Measurements from ENCODE around the gene ZNF778. TPM values are rescaled to one million over a fixed set of nuclear protein-coding genes. Genes with fewer than 3 reads are reported as not detected.
"Not testable (repeated sequence)": the region's sequence is repeated elsewhere in the genome, so short reads cannot be mapped to it uniquely, and the experiment has no call there.

The ZNF778 gene
- total RNA-seq, 2 experiments from 2014 or later: 4.9 to 7.4 TPM

GRCh38 chr16:89184933-89185794 lies 32.3 kb upstream of the ZNF778 start:
- ATAC-seq (peak; percentile 57), DNase-seq (peak; percentile 69)
- CTCF ChIA-PET: no interaction called here
- no peaks in the 10 kb centered on the region for H3K27me3 Mint-ChIP-seq (ENCODE audit: low read depth)
- no peak overlapping the region for H3K27ac Mint-ChIP-seq
- no peak overlapping the region for H3K4me3 Mint-ChIP-seq
- H3K9me3 Mint-ChIP-seq (ENCODE audit: insufficient read depth): no peaks in the 10 kb centered on the region
- POLR2A ChIA-PET: no interaction called here
- no peaks in the 10 kb centered on the region for H3K36me3 Mint-ChIP-seq (ENCODE audit: low read depth)
- H3K4me1 Mint-ChIP-seq (ENCODE audit: low read depth): peaks cover 5% of the 10 kb centered on the region

- DNase-seq; CTCF ChIA-PET; H3K9me3 Mint-ChIP-seq (ENCODE audit: insufficient read depth); H3K36me3 Mint-ChIP-seq (ENCODE audit: low read depth); ATAC-seq; H3K4me3 Mint-ChIP-seq; H3K27ac Mint-ChIP-seq; H3K27me3 Mint-ChIP-seq (ENCODE audit: low read depth); H3K4me1 Mint-ChIP-seq (ENCODE audit: low read depth): not testable (repeated sequence)
- POLR2A ChIA-PET: interaction anchor here (0.7 kb wide), 1 partner anchor 687 kb away, joined by 4 read pairs; the partner anchor contains the start of gene TCF25
Observed at GRCh38 chr16:89185887-89186592, 31.5 kb upstream of the ZNF778 start.

- CTCF ChIA-PET; H3K4me1 Mint-ChIP-seq (ENCODE audit: low read depth); H3K27ac Mint-ChIP-seq; ATAC-seq; H3K4me3 Mint-ChIP-seq; H3K9me3 Mint-ChIP-seq (ENCODE audit: insufficient read depth); DNase-seq; H3K36me3 Mint-ChIP-seq (ENCODE audit: low read depth); H3K27me3 Mint-ChIP-seq (ENCODE audit: low read depth): not testable (repeated sequence)
- POLR2A ChIA-PET: interaction anchor here (0.7 kb wide), 1 partner anchor 687 kb away, joined by 4 read pairs; the partner anchor contains the start of gene TCF25
Observed at GRCh38 chr16:89186593-89187031, 30.9 kb upstream of the ZNF778 start.

- H3K27ac Mint-ChIP-seq: peak overlapping the region; percentile 67
- H3K27me3 Mint-ChIP-seq (ENCODE audit: low read depth): peaks cover 5% of the 10 kb centered on the region
- ATAC-seq (peak; percentile 55), DNase-seq (peak; percentile 71)
- H3K4me3 Mint-ChIP-seq: peak overlapping the region; percentile 31
- ChIA-PET POLR2A (interaction anchor here (0.6 kb wide), 2 partner anchors 17 to 247 kb away, joined by 3 read pairs; no protein-coding TSS in a partner anchor), CTCF (no interaction called here)
- no peaks in the 10 kb centered on the region for H3K9me3 Mint-ChIP-seq (ENCODE audit: insufficient read depth)
- H3K4me1 Mint-ChIP-seq (ENCODE audit: low read depth): peaks cover 3% of the 10 kb centered on the region
- H3K36me3 Mint-ChIP-seq (ENCODE audit: low read depth): no peaks in the 10 kb centered on the region
Observed at GRCh38 chr16:89187032-89187769, 30.3 kb upstream of the ZNF778 start.

GRCh38 chr16:89187770-89188392 lies 29.6 kb upstream of the ZNF778 start:
- Mint-ChIP-seq H3K9me3 (ENCODE audit: insufficient read depth) (no peaks in the 10 kb centered on the region), H3K27me3 (ENCODE audit: low read depth) (peaks cover 5% of the 10 kb centered on the region), H3K4me3 (peak overlapping the region; percentile 31), H3K36me3 (ENCODE audit: low read depth) (no peaks in the 10 kb centered on the region), H3K27ac (peak overlapping the region; percentile 67), H3K4me1 (ENCODE audit: low read depth) (no peaks in the 10 kb centered on the region)
- ChIA-PET POLR2A (interaction anchor here (0.6 kb wide), 2 partner anchors 17 to 247 kb away, joined by 3 read pairs; no protein-coding TSS in a partner anchor), CTCF (no interaction called here)
- DNase-seq (peak; percentile 58), ATAC-seq (peak; percentile 10)

GRCh38 chr16:89188471-89189357 lies 28.8 kb upstream of the ZNF778 start:
- DNase-seq; H3K4me3 Mint-ChIP-seq; H3K9me3 Mint-ChIP-seq (ENCODE audit: insufficient read depth); CTCF ChIA-PET; POLR2A ChIA-PET; H3K36me3 Mint-ChIP-seq (ENCODE audit: low read depth); H3K27ac Mint-ChIP-seq; H3K27me3 Mint-ChIP-seq (ENCODE audit: low read depth); ATAC-seq; H3K4me1 Mint-ChIP-seq (ENCODE audit: low read depth): not testable (repeated sequence)

GRCh38 chr16:89189358-89190025 lies 28.0 kb upstream of the ZNF778 start:
- DNase-seq (no peak), ATAC-seq (no peak)
- Mint-ChIP-seq H3K4me1 (ENCODE audit: low read depth) (no peaks in the 10 kb centered on the region), H3K27ac (no peak overlapping the region), H3K4me3 (no peak overlapping the region), H3K36me3 (ENCODE audit: low read depth) (no peaks in the 10 kb centered on the region), H3K9me3 (ENCODE audit: insufficient read depth) (no peaks in the 10 kb centered on the region), H3K27me3 (ENCODE audit: low read depth) (peaks cover 5% of the 10 kb centered on the region)
- POLR2A ChIA-PET: no interaction called here
- CTCF ChIA-PET: no interaction called here

- POLR2A ChIA-PET: no interaction called here
- no peaks in the 10 kb centered on the region for H3K4me1 Mint-ChIP-seq (ENCODE audit: low read depth)
- CTCF ChIA-PET: no interaction called here
- no peaks in the 10 kb centered on the region for H3K9me3 Mint-ChIP-seq (ENCODE audit: insufficient read depth)
- H3K27ac Mint-ChIP-seq: peak overlapping the region; percentile 22
- H3K27me3 Mint-ChIP-seq (ENCODE audit: low read depth): peaks cover 5% of the 10 kb centered on the region
- DNase-seq (no peak), ATAC-seq (no peak)
- no peak overlapping the region for H3K4me3 Mint-ChIP-seq
- no peaks in the 10 kb centered on the region for H3K36me3 Mint-ChIP-seq (ENCODE audit: low read depth)
Observed at GRCh38 chr16:89190150-89190958, 27.1 kb upstream of the ZNF778 start.

- POLR2A ChIA-PET: no interaction called here
- Mint-ChIP-seq H3K4me3 (no peak overlapping the region), H3K9me3 (ENCODE audit: insufficient read depth) (no peaks in the 10 kb centered on the region), H3K27ac (no peak overlapping the region), H3K27me3 (ENCODE audit: low read depth) (peaks cover 5% of the 10 kb centered on the region), H3K4me1 (ENCODE audit: low read depth) (no peaks in the 10 kb centered on the region), H3K36me3 (ENCODE audit: low read depth) (no peaks in the 10 kb centered on the region)
- CTCF ChIA-PET: interaction anchor here (0.7 kb wide), 1 partner anchor 334 kb away, joined by 4 read pairs; no protein-coding TSS in a partner anchor
- DNase-seq: no peak
- ATAC-seq: no peak
Observed at GRCh38 chr16:89191033-89191900, 26.2 kb upstream of the ZNF778 start.
